NCI-H1105 treated with DMSO at 0.1 percent for 48 hours (cell line): ENCODE measurements around the gene HMGB2.
A peak's percentile ranks its signal among the peaks of the same experiment; 100 is the strongest.

Source experiments
- DNase-seq: peaks from one replicate; lab custom pipeline; 2025; lab: John Stamatoyannopoulos, UW

The HMGB2 gene

DNA sequence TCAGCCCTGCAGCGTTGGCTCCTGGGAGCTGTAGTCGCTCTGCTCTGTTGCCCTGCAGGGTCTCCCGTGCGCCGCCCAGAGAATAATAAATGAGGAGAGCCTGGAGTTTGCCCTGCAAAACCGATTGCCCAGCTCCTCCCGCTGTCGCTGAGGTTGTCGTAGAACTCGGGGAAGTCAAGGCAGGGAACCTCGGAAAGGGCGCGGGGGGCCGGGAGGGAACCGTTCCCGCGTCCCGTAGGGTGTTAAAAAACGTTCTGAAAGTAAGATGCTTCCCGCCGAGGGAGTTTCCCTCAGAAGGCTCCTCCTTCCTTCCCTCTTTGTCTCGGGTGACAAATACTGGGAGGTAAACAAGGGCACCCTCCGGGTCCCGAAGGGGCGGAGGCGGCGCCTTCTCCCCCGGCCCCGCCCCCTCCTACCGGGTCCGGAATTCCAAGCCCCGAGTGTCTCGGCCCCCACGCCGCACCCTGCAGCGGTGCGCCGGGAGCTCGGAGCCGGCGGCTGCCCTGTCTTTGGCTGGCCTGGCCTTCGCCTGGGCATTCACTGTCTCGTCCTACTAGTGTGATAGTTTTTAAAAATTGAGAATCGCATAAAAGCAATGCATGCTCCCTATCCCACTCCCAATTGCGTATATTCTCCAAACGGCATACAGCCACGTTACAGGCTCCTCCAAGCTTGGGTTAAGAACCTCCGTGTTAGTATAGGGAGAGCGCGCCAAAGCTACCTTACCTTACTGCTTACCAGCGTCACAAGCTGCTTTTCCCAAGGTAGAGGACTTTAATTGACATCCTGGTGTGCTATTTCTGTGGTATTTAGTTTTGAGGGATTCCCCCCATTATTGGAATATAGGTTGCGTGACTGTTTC, 964 bp upstream of the HMGB2 start:
- peak; percentile 86 for DNase-seq

- peak; percentile 40 for DNase-seq
These were observed 487 bp downstream of the HMGB2 start for GRCh38 chr4:173333658-173334084.

GRCh38 chr4:173332963-173333657, 1.0 kb downstream of the HMGB2 start:
- no peak for DNase-seq

DNA sequence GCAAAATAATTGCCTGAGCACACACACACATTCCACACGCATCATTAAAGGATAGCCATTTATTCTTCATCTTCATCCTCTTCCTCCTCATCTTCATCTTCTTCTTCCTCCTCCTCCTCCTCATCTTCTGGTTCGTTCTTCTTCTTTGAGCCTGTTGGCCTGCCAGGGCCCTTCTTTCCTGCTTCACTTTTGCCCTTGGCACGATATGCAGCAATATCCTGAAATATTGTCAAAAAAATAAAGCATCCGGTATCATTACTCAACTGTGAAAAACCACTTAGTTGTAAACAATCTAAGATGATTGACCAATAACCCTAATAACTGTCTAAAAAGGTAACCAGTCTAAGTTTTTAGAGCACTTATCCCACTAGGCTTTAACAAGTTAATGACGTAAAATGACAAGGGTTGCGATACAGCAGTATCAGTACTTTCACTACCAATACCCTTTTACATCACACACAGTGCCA, 2.1 kb downstream of the HMGB2 start:
- no peak for DNase-seq

- no peak for DNase-seq
These were observed 3.6 kb downstream of the HMGB2 start for GRCh38 chr4:173330590-173330989.

- DNase-seq, result no peak
These were observed 5.8 kb downstream of the HMGB2 start for GRCh38 chr4:173328236-173328901.

GRCh38 chr4:173325007-173325736, 9.0 kb downstream of the HMGB2 start:
- no peak for DNase-seq

GRCh38 chr4:173319696-173320095, 14.5 kb downstream of the HMGB2 start:
- DNase-seq, result no peak

DNA sequence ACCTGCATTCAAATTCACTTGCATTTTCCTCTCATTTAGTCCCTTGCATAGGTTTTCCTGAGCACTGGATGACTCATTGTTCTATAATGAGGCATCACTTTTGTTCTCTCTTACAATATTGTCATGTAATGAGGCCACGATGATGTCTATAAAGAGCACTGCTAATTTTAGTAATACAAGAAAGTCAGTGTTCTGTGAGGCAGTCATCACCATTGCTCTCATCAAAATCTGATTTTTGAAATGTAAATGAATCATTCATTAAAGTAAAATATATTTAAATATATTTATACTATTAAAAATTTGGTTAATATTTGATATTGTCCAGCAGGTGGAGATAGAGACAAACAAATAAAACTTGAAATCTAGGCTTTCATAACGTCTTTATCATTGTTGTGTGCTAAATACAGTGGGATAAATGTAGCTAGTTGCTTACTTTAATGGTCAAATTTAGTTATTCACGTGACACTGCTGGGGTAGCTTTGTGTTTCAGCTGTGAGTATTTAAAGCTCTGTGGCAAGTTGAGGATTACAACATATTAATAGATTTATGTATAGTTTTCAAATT, 15.4 kb downstream of the HMGB2 start:
- peak; percentile 58 for DNase-seq

GRCh38 chr4:173318240-173318639, 15.9 kb downstream of the HMGB2 start:
- peak; percentile 54 for DNase-seq

GRCh38 chr4:173317004-173317403, 17.2 kb downstream of the HMGB2 start:
- DNase-seq, result no peak

DNA sequence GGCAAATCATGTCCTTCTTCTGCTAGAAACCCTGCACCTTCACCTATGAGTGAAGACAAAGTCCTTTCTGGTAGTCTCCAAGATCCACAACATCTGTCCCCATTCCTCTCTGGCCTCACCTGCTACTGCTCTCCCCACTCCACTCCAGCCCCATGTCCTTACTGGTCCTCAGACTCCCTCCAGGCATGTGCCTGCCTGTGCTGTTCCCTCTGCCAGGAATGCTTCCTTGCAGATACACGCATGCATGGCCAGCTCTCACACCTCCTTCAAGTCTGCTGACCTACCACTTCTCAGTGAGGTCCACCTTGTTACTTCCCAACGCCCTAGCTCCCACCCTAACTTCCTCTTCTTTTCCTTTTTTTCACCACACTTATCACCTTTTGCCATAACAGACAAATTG, 18.1 kb downstream of the HMGB2 start:
- DNase-seq, result no peak

GRCh38 chr4:173314715-173315114, 19.4 kb downstream of the HMGB2 start:
- DNase-seq, result no peak

DNA sequence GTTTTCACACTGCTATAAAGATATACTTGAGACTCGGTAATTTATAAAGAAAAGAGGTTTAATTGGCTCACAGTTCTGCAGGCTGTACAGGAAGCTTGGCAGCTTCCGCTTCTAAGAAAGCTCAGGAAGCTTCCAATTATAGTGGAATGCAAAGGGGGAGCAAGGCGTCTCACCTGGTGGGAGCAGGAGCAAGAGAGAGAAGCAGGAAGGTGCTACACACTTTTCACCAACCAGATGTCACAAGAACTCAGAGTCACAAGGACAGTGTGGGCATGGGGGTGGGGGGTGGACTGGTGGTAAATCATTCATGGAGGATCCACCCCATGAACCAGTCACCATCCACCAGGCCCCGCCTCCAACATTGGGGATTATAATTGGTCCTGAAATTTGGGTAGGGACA, 22.8 kb downstream of the HMGB2 start:
- DNase-seq, result no peak

DNA sequence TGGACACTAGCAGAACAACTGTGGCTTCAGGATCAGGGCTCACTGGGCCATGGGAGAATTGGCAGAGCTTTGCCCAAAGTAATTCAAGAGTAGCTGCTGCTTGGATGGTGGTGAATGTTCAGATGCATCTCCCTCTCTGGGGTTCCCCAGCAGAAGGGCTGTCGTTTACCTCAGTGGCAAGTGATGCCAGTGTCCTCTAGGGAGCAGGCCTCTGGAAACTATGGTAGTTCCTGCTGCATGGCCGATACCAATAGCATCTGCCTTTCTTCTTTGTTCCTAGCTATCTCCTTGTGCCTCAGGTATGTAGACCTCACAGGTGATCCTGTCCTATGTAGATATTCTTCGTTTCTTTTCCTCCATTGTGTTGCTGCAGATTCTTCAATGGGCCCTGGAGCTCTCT, 26.4 kb downstream of the HMGB2 start:
- no peak for DNase-seq

DNA sequence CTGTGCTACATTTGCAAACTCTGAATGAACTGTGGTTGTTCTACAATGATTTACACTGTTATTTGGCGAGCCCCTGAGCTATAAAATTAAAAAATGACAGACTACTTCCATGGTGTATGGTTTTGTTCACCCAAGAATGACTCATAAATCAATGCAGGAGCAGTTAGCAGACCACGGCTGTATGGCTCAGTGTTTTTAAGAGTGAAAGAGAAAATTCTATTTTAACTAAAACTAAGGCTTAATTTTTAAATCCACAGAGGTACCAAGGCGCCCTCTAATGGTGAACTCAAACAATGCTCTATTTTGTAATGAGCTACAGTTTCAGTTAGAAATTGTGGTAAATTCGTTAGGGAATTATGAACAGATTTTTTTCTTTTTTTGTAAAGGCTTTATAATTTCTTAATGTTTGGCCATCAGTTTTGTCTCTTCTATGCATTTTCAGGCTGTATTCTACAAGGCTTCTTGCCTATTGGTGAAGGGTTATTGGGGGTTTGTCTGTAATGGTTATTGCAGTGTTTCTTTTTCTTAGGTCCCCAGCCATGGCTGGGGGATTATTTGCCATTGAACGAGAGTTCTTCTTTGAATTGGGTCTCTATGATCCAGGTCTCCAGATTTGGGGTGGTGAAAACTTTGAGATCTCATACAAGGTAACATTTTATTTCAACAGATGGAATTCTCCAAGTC, 32.5 kb downstream of the HMGB2 start:
- peak; percentile 15 for DNase-seq

GRCh38 chr4:173294444-173294843, 39.7 kb downstream of the HMGB2 start:
- DNase-seq, result no peak

GRCh38 chr4:173293663-173294062, 40.5 kb downstream of the HMGB2 start:
- DNase-seq, result no peak

GRCh38 chr4:173291899-173292298, 42.3 kb downstream of the HMGB2 start:
- no peak for DNase-seq

GRCh38 chr4:173289353-173289727, 44.8 kb downstream of the HMGB2 start:
- no peak for DNase-seq

- no peak for DNase-seq
These were observed 45.3 kb downstream of the HMGB2 start for GRCh38 chr4:173288698-173289352.
